Stimulated activated CD4-positive, alpha-beta T cell treated with anti-CD3 and anti-CD28 coated beads, Interleukin-15, amount 100 ng/mL, for 24 hours (primary cell): ENCODE results near the gene MEX3B.
"Not testable (repeated sequence)": the region's sequence is repeated elsewhere in the genome, so short reads cannot be mapped to it uniquely, and the experiment has no call there.

Experiments used
- DNase-seq: peaks from one replicate; pipeline ENCODE4 v3.0.0-alpha.2; 2020

MEX3B gene

GRCh38 chr15:81995081-81995480 is 50.7 kb downstream of the MEX3B start:
- not testable (repeated sequence) for DNase-seq

- no peak for DNase-seq
These were observed 53.3 kb downstream of the MEX3B start for GRCh38 chr15:81992523-81992922.
